Stimulated activated CD4-positive, alpha-beta T cell treated with anti-CD3 and anti-CD28 coated beads, Interleukin-12 subunit alpha, Interleukin-12 subunit beta, amount 100 ng/mL, for 24 hours (primary cell): ENCODE measurements around the gene USP34.

Source experiments
- DNase-seq, 2 experiments: peaks; one replicate each; pipeline ENCODE4 v3.0.0-alpha.2; 2020; ENCODE audit warnings: low read depth in 2 of 2

USP34 gene

DNA sequence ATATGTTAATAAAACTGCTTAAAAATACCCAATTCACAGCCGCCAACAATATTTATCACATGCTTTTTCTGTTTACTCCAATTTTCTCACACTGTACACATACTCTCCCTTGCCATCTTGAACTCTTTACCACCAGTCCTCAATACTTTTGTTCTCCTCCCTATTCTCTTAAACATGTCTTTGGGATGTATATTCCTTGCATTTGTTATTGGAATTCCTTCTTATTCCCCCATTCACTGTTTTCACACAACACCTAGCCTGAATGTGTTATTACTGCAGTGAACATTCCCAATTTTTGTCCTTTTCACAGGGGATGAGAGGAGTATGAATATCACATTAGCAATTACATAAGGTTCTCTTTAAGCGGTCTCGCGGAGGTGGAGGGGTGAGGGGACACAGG is 94.7 kb downstream of the USP34 start:
- no peak for DNase-seq

GRCh38 chr2:61371027-61371426 is 99.9 kb downstream of the USP34 start:
- no peak for DNase-seq

- DNase-seq: no peak
These were observed 101.9 kb downstream of the USP34 start for GRCh38 chr2:61368687-61369665.

- no peak for DNase-seq
These were observed 103.7 kb downstream of the USP34 start for GRCh38 chr2:61367177-61367576.

- no peak for DNase-seq
These were observed 107.3 kb downstream of the USP34 start for GRCh38 chr2:61363580-61363979.

GRCh38 chr2:61362873-61363272 is 108.0 kb downstream of the USP34 start:
- no peak for DNase-seq

DNA sequence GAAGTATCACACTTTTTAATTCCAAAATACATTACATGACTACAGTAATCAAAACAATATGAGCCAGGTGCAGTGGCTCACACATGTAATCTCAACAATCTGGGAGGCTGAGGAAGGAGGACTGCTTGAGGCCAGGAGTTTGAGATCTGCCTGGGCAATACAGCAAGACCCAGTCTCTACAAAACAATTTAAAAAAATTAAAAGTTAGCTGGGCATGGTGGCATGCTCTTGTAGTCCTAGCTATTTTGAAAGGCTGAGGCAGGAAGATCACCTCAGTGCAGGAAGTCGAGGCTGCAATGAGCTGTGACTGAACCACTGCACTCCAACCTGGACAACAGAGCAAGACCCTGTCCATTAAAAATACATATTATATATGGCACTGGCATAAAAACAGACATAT is 109.8 kb downstream of the USP34 start:
- no peak for DNase-seq

DNA sequence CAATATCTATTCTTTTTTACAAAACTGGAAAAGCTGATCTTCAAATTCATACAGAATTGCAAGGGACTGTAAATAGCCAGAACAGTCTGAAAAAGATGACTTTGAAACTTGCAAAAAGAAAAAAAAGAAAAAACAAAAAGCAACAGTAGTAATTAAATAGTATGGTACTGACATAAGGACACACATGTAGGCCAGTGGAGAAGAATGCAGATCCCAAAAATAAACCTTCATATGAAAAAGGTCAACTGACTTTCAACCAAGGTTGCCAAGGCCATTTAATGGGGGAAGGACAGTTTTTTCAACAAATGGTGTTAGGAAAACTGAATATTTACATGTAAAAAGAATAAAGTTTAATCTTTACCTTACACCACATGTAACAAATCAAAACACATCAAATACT is 111.8 kb downstream of the USP34 start:
- DNase-seq: no peak

- DNase-seq: no peak
These were observed 113.2 kb downstream of the USP34 start for GRCh38 chr2:61357681-61358080.

- no peak for DNase-seq
These were observed 113.9 kb downstream of the USP34 start for GRCh38 chr2:61356958-61357350.

GRCh38 chr2:61356261-61356957 is 114.5 kb downstream of the USP34 start:
- DNase-seq: no peak

- DNase-seq: no peak
These were observed 116.2 kb downstream of the USP34 start for GRCh38 chr2:61354543-61355197.

DNA sequence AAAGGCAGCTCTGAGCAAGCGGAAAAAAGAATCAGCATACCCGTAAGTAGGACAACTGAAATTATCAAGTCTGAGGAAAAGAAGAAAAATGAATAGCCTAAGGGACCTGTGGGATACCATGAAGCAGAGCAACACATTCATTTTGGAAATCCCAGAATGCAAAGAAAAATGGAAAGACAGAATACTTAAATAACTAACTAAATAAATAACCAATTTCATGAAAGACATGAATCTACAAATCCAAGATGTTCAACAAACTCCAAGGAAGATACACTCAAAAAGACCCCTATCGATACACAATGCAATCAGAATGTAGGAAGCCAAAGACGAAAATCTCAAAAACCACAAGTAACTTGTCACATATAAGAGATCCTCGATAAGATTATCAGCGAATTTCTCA is 117.0 kb downstream of the USP34 start:
- no peak for DNase-seq

DNA sequence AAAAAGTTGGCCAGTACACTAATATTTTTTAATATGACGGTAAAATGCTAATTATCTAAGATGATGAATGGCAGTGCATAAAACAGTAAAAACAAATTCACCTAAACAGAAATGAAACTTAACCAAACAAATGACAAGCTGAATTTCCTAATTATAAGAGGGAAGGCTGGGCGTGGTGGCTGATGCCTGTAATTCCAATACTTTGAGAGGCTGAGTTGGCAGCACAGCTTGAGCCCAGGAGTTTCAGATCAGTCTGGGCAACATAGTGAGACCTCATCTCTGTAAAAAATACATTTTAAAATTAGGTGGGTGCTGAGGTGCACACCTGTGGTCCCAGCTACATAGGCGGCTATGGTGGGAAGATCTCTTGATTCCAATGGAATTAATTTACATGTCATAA is 120.1 kb downstream of the USP34 start:
- no peak for DNase-seq

GRCh38 chr2:61343141-61343540 is 127.7 kb downstream of the USP34 start:
- no peak for DNase-seq

DNA sequence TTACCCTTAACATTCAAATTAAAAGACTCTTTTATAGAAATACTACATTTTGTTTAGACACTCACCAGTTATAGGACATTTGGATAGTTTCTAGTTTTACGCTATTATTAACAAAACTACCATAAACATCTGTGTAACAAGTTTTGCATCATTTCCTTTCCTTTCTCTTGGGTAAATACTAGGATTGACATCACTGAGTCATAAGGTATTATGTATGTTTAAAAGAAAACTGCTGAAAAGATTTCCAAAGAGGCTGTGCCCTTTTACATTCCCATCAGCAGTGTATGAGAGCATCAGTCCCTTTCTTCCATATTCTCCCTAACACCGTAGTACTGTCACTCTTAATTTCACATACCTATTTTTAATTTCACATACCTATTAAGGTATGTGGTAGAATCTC is 130.6 kb downstream of the USP34 start:
- DNase-seq: no peak

DNA sequence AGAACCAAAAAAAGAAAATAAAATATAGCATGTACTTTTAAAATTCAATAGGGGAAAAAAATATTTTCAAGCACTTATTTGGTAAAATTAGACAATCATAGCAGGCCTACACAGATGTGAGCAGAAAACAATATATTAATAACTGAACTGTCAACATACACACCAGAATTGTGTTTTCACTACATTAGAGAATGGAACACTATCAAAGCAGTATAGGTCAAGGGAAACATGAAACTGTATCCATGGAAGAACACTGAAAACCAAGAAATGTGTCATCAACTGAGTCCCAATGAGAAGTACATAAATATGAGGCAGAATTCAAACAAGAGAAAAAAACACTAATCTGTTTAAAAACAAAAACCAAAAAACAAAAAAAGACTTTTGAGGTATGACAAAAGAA is 132.4 kb downstream of the USP34 start:
- no peak for DNase-seq

- no peak for DNase-seq
These were observed 135.7 kb downstream of the USP34 start for GRCh38 chr2:61335187-61335586.

GRCh38 chr2:61334466-61334865 is 136.4 kb downstream of the USP34 start:
- DNase-seq: no peak

DNA sequence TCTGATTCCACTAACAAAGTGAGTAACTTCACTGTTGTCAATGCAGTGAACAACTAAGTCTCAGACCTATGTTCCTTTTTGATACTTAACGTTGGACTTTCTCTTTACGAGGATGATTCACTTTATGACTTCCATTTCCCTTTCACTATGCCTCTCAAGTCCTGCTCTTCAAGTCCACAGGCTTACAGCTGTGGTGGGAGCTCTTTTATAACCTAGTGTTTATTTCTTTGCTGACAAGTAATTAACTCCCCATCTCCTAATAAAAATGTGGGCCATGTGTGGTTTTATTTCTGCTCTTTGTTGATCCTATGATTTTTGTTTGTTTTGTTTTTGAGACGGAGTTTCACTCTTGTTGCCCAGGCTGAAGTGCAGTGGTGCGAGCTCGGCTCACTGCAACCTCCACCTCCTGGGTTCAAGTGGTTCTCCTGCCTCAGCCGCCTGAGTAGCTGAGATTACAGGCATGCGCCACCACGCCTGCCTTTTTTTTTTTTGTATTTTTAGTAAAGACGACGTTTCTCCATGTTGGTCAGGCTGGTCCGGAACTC is 142.1 kb downstream of the USP34 start:
- DNase-seq: no peak

DNA sequence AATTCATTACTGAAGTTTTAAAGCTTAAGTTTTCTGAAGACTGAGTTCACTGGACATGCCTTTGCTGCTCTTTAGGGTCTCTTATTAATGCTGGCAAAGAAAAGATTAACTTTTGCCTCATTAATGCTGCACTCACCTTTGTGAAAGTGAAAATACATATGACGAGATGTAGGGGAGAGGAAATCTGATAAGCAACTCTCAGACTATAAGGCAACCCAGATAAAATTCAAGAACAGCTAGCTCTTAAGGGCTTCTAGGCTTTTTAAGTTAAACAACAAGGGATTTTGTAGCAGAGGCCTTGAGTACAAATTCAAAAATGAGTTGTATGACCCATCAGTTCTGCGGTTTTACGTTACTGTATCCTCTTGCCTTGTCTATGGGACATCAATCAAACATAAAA is 143.7 kb downstream of the USP34 start:
- no peak for DNase-seq

DNA sequence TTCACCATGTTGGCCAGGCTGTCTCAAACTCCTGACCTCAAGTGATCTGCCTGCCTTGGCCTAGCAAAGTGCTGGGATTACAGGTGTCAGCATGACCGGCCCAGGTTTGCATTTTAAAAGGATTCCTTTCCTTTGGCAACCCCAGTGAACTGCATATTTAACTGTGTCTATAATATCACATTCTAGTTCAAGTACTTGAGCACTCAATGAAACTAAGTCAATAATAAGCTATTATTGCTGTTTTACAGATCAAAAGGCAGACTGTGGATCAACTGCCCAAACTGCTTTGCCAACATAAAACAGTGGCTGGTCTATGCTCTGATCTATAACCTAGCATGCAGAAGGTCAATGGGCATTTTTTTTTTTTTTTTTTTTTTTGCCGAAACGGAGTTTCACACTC is 144.5 kb downstream of the USP34 start:
- no peak for DNase-seq
